Measurements from ENCODE around the gene SOX5.
"Not testable (repeated sequence)": the region's sequence is repeated elsewhere in the genome, so short reads cannot be mapped to it uniquely, and the experiment has no call there.

SOX5 gene

GRCh38 chr12:23542187-23542586 is 407.3 kb downstream of the SOX5 start:
- no peak for DNase-seq (ENCODE audit: low spot score)

- no peak for DNase-seq (ENCODE audit: low spot score)
Measured at GRCh38 chr12:23540572-23540971, 408.9 kb downstream of the SOX5 start.

GRCh38 chr12:23536293-23536692 is 413.2 kb downstream of the SOX5 start:
- DNase-seq (ENCODE audit: low spot score), result no peak

GRCh38 chr12:23535441-23535840 is 414.0 kb downstream of the SOX5 start:
- DNase-seq (ENCODE audit: low spot score), result no peak

GRCh38 chr12:23534196-23534595 is 415.3 kb downstream of the SOX5 start:
- DNase-seq (ENCODE audit: low spot score), result no peak

- DNase-seq (ENCODE audit: low spot score), result no peak
Measured at GRCh38 chr12:23533699-23534098, 415.8 kb downstream of the SOX5 start.

GRCh38 chr12:23533265-23533664 is 416.2 kb downstream of the SOX5 start:
- DNase-seq (ENCODE audit: low spot score), result no peak

- no peak for DNase-seq (ENCODE audit: low spot score)
Measured at GRCh38 chr12:23528316-23528715, 421.2 kb downstream of the SOX5 start.

- no peak for DNase-seq (ENCODE audit: low spot score)
Measured at GRCh38 chr12:23525450-23526072, 423.9 kb downstream of the SOX5 start.

GRCh38 chr12:23523339-23523738 is 426.1 kb downstream of the SOX5 start:
- no peak for DNase-seq (ENCODE audit: low spot score)

- not testable (repeated sequence) for DNase-seq (ENCODE audit: low spot score)
Measured at GRCh38 chr12:23519444-23519843, 430.0 kb downstream of the SOX5 start.

- not testable (repeated sequence) for DNase-seq (ENCODE audit: low spot score)
Measured at GRCh38 chr12:23515785-23516184, 433.7 kb downstream of the SOX5 start.

GRCh38 chr12:23510484-23510883 is 439.0 kb downstream of the SOX5 start:
- no peak for DNase-seq (ENCODE audit: low spot score)

GRCh38 chr12:23509832-23510231 is 439.6 kb downstream of the SOX5 start:
- not testable (repeated sequence) for DNase-seq (ENCODE audit: low spot score)

- DNase-seq (ENCODE audit: low spot score), result not testable (repeated sequence)
Measured at GRCh38 chr12:23507785-23508184, 441.7 kb downstream of the SOX5 start.

GRCh38 chr12:23505736-23506135 is 443.7 kb downstream of the SOX5 start:
- DNase-seq (ENCODE audit: low spot score), result not testable (repeated sequence)

GRCh38 chr12:23504641-23505399 is 444.6 kb downstream of the SOX5 start:
- no peak for DNase-seq (ENCODE audit: low spot score)

GRCh38 chr12:23504043-23504442 is 445.4 kb downstream of the SOX5 start:
- no peak for DNase-seq (ENCODE audit: low spot score)

- no peak for DNase-seq (ENCODE audit: low spot score)
Measured at GRCh38 chr12:23503544-23503943, 445.9 kb downstream of the SOX5 start.

- no peak for DNase-seq (ENCODE audit: low spot score)
Measured at GRCh38 chr12:23502259-23502658, 447.2 kb downstream of the SOX5 start.

- DNase-seq (ENCODE audit: low spot score), result no peak
Measured at GRCh38 chr12:23495472-23495871, 454.0 kb downstream of the SOX5 start.

- no peak for DNase-seq (ENCODE audit: low spot score)
Measured at GRCh38 chr12:23493672-23494071, 455.8 kb downstream of the SOX5 start.

- DNase-seq (ENCODE audit: low spot score), result not testable (repeated sequence)
Measured at GRCh38 chr12:23491029-23491428, 458.4 kb downstream of the SOX5 start.

GRCh38 chr12:23488130-23488529 is 461.3 kb downstream of the SOX5 start:
- DNase-seq (ENCODE audit: low spot score), result no peak

All from left forelimb (tissue), 1 donor.